ENCODE measurements around the gene DPP6.
"Not testable (repeated sequence)": the region's sequence is repeated elsewhere in the genome, so short reads cannot be mapped to it uniquely, and the experiment has no call there.

Gene DPP6

GRCh38 chr7:154072395-154073181, 20.4 kb downstream of the DPP6 start:
- DNase-seq, result not testable (repeated sequence)

GRCh38 chr7:154078523-154078922, 26.3 kb downstream of the DPP6 start:
- DNase-seq, result not testable (repeated sequence)

DNA sequence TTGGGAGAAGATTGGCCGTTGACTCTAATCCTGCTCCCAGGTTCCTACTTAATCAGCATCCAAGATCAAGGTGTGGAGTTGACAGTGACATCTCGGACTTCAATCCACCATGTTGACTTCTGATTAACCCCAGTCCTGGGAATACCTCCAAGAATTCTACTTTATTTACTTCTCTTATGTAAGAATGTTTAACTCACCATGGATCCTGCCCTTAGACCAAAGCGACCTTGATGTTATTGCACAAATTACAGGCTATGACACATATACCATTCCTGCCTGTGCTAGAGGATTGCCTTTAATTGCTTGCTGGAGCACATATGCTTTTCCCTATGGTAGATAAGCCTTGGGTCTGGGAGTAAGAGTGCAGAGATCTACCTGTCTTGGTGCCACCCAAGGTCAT, 28.1 kb downstream of the DPP6 start:
- not testable (repeated sequence) for DNase-seq

DNA sequence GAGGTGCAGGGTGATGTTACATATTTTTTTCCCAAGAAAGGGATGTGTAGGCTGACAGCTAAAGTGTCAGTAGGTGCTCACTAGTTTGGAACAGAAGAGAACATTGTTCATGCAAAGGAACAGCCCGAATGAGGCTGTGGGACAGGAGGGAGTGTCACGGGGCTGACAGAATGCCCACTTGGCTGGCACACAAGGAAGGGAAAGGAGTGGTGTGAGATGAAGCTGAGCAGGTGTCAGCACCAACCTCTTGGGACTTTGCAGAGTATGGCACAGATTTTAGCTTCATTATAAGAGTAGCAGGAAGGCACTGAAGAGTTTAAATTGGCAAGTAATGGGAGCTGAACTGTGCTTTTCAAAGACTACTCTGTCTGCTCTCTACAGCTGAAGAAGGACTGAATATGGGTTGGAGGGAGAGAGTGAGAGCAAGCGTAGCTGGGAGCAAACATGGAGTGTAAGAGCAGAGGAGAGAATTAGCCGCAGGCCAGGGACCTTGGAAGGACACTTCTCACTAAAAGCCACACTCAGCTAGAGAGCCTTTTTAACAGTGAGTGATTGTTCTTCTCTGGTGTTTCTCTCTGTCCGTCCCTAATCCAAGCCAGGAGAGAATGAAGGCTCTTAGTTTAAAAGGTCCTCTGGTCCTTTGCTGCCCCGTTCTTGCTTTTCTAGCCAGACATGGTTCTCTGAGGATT, 35.0 kb downstream of the DPP6 start:
- not testable (repeated sequence) for DNase-seq

GRCh38 chr7:154092093-154092492, 39.9 kb downstream of the DPP6 start:
- not testable (repeated sequence) for DNase-seq

GRCh38 chr7:154095201-154095600, 43.0 kb downstream of the DPP6 start:
- not testable (repeated sequence) for DNase-seq

DNA sequence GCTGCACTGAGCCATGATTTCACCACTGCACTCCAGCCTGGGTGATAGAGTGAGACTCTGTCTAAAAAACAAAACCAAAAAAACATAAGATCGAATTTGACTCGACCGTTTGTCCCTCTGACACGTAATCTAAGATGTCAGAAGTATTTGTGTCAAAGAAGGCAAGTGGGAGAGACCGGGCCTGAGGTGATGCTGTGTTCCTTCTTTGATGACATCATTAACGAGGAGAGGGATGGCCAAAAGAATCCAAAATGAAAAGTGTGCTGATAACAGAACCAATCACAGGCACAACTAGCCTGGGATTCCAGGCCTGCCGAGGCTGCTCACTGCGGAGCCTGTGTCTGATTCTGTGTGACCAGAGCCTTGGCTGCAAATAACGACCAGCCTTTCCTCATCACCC, 52.9 kb downstream of the DPP6 start:
- not testable (repeated sequence) for DNase-seq

DNA sequence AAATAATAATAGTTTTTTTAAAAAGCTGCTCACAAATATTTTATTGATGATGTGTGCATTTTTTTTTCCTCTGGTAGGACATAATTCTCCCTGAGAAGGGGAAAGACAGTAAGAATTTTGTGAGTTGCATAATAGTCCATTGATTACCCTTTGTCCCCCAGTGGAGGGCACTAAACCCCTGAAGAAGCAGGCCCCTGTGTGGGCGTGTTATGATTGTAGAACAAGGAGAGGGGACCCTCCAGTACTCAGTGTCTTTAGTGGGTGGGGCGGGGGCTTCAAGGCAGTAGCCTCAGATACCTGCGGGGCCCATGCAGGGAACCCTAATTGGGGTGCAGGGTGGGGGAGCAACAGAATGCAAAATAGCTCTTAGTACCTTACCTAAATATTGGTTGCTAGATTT, 57.4 kb downstream of the DPP6 start:
- not testable (repeated sequence) for DNase-seq

DNA sequence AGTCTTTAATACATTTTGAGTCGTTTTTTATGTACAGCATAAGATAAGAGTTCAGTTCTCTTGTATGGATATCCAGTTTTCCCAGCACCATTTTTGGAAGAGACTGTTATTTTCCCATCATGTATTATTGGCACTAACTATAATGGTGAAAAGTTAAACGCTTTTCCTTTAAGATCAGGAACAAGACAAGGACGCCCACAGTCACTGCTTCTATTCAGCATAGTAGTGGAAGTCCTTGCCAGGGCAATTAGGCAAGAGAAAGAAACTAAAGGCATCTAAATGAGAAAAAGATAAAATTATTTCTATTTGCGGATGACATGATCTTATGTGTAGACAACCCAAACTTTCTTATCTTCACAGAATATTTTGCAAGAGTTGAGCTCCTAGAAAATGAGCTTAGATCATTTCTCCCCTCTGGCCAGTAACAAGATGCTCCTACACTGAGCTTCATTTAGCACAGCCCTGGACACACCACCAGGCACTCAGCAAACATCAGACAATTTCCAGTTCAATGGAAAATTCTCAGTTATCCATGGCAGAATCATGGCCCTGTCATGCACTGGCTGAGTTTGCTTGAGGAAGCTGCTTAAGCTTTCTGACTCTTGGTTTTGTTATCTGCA, 61.6 kb downstream of the DPP6 start:
- DNase-seq, result not testable (repeated sequence)

DNA sequence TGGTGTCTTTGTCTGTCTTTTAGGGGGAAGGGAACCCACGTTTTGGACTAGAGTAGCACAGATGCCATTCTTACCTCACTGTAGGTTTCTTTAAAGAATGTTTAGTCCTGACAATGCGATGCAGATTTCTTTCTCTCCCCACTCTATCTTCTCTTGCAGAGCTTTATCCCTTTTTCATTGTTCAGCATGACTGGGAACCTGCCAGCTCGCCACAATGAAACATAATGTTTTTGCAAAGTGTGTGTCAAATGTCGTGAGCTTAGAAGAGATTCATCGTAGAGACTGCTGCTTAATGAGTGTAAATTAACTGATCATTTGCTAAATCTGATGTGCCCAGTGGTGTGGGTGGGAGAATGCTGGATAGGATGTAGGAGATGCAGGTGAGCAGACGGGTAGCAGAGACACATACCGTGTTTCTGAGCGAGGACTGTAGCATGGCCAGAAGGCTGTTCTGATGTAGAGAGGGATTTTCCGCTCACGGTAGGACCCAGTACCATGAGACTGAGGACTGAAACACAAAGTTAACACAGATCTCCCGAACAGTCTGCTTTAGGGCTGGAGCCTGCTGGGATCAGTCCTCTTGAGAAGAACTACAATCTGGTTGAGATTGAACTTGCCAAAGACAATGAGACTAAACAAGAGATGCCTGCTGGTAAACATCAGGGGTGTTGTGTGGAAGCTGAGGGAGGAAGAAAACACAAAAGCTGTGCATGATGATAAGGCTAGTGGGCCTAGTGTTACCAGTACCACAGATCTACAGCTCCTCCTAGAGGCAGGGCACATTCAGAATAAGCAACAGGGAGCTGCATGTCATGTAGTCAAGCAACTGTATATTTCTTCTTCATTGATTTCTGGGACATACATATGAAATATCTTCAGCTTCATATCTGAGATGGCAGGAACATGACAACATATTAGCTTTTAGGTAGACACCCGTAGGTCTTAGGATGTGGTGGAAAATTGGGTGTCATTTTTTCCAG, 65.5 kb downstream of the DPP6 start:
- DNase-seq, result not testable (repeated sequence)

GRCh38 chr7:154120825-154121224, 68.6 kb downstream of the DPP6 start:
- DNase-seq, result not testable (repeated sequence)

GRCh38 chr7:154122720-154123119, 70.5 kb downstream of the DPP6 start:
- not testable (repeated sequence) for DNase-seq

GRCh38 chr7:154123397-154123796, 71.2 kb downstream of the DPP6 start:
- not testable (repeated sequence) for DNase-seq

DNA sequence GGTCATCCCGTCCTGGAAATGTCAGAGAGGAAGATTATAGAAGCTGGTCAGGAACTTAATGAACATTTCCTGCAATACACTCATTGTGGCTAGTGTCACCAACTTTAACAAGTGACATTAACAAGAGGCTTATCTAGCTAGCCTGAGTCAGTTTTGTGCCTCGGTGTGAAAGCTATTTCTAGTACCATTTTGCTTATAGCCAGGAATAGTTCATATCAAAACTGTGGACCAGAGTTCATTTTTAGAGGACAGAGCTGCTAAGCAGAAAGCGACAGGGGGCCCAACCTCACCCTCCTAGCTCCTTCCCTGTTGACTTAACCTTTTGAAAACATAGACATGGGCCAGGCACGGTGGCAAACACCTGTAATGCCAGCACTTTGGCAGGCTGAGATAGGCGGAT, 76.9 kb downstream of the DPP6 start:
- not testable (repeated sequence) for DNase-seq

GRCh38 chr7:154132617-154133016, 80.4 kb downstream of the DPP6 start:
- DNase-seq, result not testable (repeated sequence)

DNA sequence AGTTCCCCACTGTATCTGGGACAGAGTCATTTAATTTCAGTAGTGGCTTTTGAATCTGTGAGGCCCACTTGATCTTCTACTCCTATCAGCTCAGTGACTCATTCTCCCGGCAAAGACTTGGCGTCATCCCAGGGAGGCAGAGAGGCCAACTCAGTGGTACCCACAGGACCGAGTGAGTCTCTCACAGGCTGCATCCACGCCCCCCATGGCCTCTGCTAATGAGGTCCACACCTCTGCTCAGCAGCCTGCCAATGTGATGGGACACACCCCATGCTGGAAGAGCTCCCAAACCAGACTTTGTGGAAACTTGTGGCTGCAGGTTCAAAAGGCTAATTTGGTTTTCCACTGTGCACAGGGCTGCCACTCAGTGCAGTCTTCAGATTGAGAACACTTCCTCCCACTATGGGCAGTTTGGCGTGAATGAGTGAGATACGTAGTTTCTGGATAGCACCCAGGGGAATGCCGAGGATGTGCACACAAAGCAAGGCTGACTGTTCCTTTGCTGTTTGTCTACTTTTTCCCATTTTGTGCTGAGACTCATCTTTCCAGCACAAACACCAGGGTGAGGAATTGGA, 81.6 kb downstream of the DPP6 start:
- not testable (repeated sequence) for DNase-seq

- not testable (repeated sequence) for DNase-seq
Observed at GRCh38 chr7:154134698-154135097, 82.5 kb downstream of the DPP6 start.

GRCh38 chr7:154135646-154136045, 83.4 kb downstream of the DPP6 start:
- DNase-seq, result not testable (repeated sequence)

GRCh38 chr7:154145922-154146706, 93.9 kb downstream of the DPP6 start:
- not testable (repeated sequence) for DNase-seq

DNA sequence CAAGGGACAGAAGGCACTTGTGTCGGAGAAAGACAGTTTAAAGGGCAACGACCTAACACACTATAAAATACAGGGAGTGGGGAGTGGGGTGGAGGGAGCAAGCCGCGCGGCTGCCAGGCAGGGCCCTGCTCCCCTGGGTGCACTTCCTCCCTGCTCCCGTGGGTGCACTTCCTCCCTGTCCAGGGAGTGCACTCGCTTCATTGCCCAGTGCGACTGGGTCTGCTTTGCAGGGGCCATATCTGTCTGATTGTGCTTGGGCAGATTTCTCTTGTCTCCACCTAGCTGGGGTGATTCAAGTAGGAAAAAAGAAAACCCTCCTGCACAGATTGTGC, 94.5 kb downstream of the DPP6 start:
- not testable (repeated sequence) for DNase-seq

DNA sequence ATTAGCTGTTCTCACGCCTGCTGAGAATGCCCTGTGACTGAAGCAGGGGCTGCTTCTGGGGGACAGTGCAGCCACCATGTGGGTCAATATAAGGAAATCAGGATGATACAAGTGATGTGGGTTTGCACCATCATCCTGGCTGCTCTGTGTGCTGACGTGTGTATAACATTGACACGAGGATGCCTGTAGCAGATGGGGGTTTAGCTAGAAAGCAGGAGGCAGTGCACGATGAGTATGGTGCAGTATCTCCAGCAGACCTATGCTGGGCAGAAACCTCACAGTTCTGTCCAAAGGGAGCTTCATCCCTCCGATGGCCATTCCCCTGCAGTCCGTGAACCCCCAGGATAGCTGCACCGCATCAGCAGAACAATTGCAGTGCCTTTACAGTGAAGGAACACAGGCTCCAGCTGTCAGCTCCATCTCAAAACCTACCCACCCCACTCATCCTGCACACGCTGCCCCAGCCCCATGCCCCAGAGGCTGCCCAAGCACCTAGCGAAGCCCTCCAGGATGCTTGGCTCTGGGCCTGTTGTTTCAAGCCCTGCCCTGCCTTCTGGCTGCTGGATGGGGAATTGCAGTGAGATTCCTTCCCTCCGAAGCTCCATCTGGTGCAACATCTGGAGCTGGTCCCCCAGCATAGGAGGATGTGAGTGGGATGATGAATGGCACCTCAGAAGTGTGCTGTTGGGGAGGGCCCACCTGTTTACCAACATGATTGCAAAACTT, 96.8 kb downstream of the DPP6 start:
- DNase-seq, result not testable (repeated sequence)

Data from stimulated activated CD4-positive, alpha-beta T cell treated with anti-CD3 and anti-CD28 coated beads, Interleukin-4, amount 100 ng/mL, for 4 hours (primary cell).